Neural cell (in vitro differentiated cells): ENCODE measurements around the gene UGT1A6.

Experiments
- CTCF ChIP-seq: fragments of 450-650 bp; IDR thresholded peaks from 2 replicates; pipeline ENCODE4 v1.5.1; 2014; ENCODE audit warnings: antibody characterized with exemption, mild to moderate bottlenecking, moderate library complexity; ENCODE audit not compliant: poor library complexity, severe bottlenecking
- EP300 ChIP-seq: fragments of 450-650 bp; conservative IDR thresholded peaks from 2 replicates; pipeline ENCODE4 v1.6.1; 2014; ENCODE audit warnings: antibody characterized with exemption, mild to moderate bottlenecking, moderate library complexity; ENCODE audit not compliant: poor library complexity, severe bottlenecking
- POLR2AphosphoS5 ChIP-seq: IDR thresholded peaks from 2 replicates; pipeline ENCODE4 v1.6.1; 2012
- REST ChIP-seq: IDR thresholded peaks from 2 replicates; pipeline ENCODE4 v1.6.1; 2012; ENCODE audit warnings: borderline replicate concordance

- TF ChIP-seq CTCF (no peak), POLR2AphosphoS5 (no peak), EP300 (no peak), REST (no peak)
Measured at GRCh38 chr2:233673896-233674295, 18.8 kb upstream of the UGT1A6 start.
